Effector CD4-positive, alpha-beta T cell (primary cell): ENCODE data around the gene FMN2.

Experiments used
- DNase-seq: peaks from one replicate; pipeline ENCODE4 v3.0.0-alpha.2; 2020

The FMN2 gene

GRCh38 chr1:240503036-240503435 is 411.4 kb downstream of the FMN2 start:
- no peak for DNase-seq

GRCh38 chr1:240503558-240503957 is 411.9 kb downstream of the FMN2 start:
- DNase-seq = no peak

GRCh38 chr1:240506176-240506575 is 414.5 kb downstream of the FMN2 start:
- DNase-seq = no peak

GRCh38 chr1:240508201-240508600 is 416.5 kb downstream of the FMN2 start:
- DNase-seq = no peak

- no peak for DNase-seq
Observed at GRCh38 chr1:240508950-240509349, 417.3 kb downstream of the FMN2 start.

GRCh38 chr1:240511789-240512188 is 420.1 kb downstream of the FMN2 start:
- DNase-seq = no peak

- DNase-seq = no peak
Observed at GRCh38 chr1:240515505-240515904, 423.8 kb downstream of the FMN2 start.

GRCh38 chr1:240516069-240516468 is 424.4 kb downstream of the FMN2 start:
- no peak for DNase-seq

- no peak for DNase-seq
Observed at GRCh38 chr1:240517891-240518290, 426.2 kb downstream of the FMN2 start.

- no peak for DNase-seq
Observed at GRCh38 chr1:240522122-240522822, 430.6 kb downstream of the FMN2 start.

- no peak for DNase-seq
Observed at GRCh38 chr1:240524356-240525069, 432.8 kb downstream of the FMN2 start.
